ENCODE results near the gene FYB2. TPM values are rescaled to one million over a fixed set of nuclear protein-coding genes. Genes with fewer than 3 reads are reported as not detected.

FYB2 gene
- total RNA-seq, 1 donor = not detected

DNA sequence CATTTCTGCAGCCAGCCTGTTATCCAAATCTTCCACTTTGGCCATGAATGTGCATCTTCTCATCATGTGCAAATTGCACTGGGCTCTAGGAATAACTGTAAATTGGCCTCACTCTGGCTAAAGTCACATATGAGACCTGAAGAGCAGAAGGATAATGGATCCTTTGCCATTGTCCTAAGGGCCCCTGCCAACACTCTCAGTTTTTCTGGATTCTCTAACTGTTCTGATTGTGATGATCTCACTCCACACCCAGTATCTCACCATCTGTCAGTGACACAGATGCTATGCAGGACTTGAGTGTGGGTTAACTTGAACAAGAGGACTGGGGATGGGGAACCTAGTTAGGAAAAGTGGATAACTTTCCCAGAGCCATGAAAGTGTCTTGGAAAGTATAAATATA, 8.5 kb upstream of the FYB2 start:
- H3K4me3 ChIP-seq (ENCODE audit: low read depth, low read length) = no peak overlapping the region
- no peak for DNase-seq (ENCODE audit: low read depth)
- TF ChIP-seq CTCF (IDR thresholded peaks at IDR 0.05; ENCODE audit: insufficient read depth, low read length) = no peak

DNA sequence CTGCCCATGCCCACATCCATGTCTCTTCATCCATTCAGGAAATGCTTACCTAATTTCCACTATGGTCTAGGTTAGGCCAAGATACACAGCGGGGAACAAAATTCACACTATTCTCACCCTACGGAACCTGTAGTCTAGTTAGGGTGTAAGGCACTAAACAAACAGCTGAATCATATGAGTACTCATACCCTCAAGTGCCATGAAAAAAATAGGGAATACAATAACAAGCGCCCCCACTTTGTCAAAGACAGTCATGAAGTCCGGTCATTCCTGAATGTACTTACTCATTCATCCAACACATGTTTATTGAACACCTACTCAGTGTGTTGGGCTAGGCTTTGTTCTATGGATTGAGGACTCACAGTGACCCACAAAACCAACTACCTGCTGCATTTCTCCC, 6.2 kb upstream of the FYB2 start:
- DNase-seq (ENCODE audit: low read depth) = no peak
- TF ChIP-seq CTCF (IDR thresholded peaks at IDR 0.05; ENCODE audit: insufficient read depth, low read length) = no peak
- H3K4me3 ChIP-seq (ENCODE audit: low read depth, low read length) = no peak overlapping the region

DNA sequence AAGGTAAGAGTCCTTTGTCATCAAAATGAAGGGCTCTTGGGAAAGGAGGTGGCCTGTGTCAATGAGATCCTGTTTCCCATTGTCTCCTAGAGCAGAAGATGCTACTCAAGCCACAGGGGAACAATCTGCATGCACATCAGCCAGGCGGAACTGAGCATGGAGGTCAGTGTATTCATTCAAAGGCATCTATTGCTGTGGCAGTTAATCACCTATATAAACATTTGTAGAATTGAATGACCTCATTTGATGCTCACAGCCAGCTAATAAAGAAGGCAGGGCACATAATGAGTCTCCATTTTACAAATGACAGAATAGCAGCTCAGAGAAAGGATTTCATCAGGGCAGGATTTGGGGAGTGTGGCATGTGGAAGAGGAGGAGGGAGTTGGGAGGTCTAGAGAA, 5.7 kb upstream of the FYB2 start:
- no peak for DNase-seq (ENCODE audit: low read depth)
- no peak for TF ChIP-seq CTCF (IDR thresholded peaks at IDR 0.05; ENCODE audit: insufficient read depth, low read length)
- no peak overlapping the region for H3K4me3 ChIP-seq (ENCODE audit: low read depth, low read length)

DNA sequence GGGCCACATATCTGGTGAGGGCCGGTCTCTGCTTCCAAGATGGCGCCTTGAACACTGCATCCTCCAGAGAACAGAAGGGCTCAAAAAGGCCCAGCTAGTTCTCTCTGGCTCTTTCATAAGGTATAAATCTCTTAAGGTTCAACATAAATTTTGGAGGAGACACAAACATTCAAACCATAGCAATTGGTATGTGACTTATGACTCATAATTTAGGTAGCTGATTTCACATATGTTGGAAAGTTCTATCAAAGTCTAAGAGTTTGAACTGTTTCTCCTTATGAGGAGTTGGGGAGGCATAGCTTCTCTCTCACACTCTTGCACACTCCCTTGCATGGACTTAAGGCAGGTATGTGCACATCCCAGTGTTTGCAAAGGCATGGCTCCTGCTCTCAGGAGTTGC, 5.1 kb upstream of the FYB2 start:
- no peak overlapping the region for H3K4me3 ChIP-seq (ENCODE audit: low read depth, low read length)
- peak; percentile 27 for DNase-seq (ENCODE audit: low read depth)
- TF ChIP-seq CTCF (IDR thresholded peaks at IDR 0.05; ENCODE audit: insufficient read depth, low read length) = no peak

- DNase-seq (ENCODE audit: low read depth) = peak; percentile 40
These were observed 2.2 kb upstream of the FYB2 start for GRCh38 chr1:56821462-56821797.

DNA sequence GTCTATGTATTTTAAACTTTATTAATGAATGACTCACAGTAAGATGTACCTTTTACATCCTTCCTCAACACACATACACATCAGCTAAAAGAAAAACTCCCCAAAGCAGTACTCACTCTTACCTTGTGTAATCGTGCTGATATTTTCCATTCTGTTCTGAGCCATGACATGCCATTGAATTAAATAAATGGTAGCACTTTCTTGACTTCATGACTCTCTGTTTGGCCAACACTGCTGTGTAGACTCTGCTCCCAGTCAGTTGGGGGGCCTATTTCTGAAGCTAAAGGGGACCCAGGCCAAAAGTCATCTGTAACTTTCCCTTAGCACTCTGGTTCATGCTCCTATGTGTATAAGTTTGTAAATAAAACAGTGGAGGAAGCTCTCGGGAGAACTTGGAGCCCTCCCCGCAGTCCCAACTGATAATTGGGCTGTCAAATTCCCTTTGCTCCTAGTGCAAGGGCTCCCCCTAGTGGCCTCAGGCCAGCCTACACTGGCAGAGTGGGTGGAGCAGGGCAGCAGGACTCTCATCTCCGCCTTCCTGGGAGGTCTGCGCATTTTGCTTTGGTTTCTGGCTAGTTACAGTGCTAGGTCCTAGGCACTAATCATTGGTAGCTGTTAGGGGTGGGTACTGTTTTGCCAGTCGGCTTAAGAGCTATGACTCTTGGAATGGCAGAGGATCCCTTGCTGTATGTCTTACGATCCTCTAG, 1.7 kb upstream of the FYB2 start:
- H3K4me3 ChIP-seq (ENCODE audit: low read depth, low read length) = no peak overlapping the region
- peak; percentile 99 for TF ChIP-seq CTCF (IDR thresholded peaks at IDR 0.05; ENCODE audit: insufficient read depth, low read length)
- DNase-seq (ENCODE audit: low read depth) = peak; percentile 79

More at GRCh38 chr1:56821462-56821797, 2.2 kb upstream of the FYB2 start:
- no peak overlapping the region for H3K4me3 ChIP-seq (ENCODE audit: low read depth, low read length)
- TF ChIP-seq CTCF (IDR thresholded peaks at IDR 0.05; ENCODE audit: insufficient read depth, low read length) = no peak
